WERI-Rb-1 (cell line): ENCODE results near the gene TBC1D1.

ENCODE experiments used
- DNase-seq: peaks from one replicate; pipeline ENCODE4 v3.0.0-alpha.2; 2020
- H3K27ac ChIP-seq: fragments of 250-450 bp; sonication (Bioruptor Pico); 2 replicates; pipeline ENCODE4 v1.5.1; 2020; ENCODE audit warnings: mild to moderate bottlenecking, moderate library complexity
- H3K27me3 ChIP-seq: fragments of 250-450 bp; sonication (Bioruptor Pico); 2 replicates; pipeline ENCODE4 v1.5.1; 2021; ENCODE audit warnings: mild to moderate bottlenecking, low read depth, moderate library complexity; ENCODE audit not compliant: insufficient read depth, severe bottlenecking
- H3K36me3 ChIP-seq: fragments of 250-450 bp; sonication (Bioruptor Pico); 2 replicates; pipeline ENCODE4 v1.5.1; 2020; ENCODE audit warnings: mild to moderate bottlenecking, moderate library complexity
- H3K4me3 ChIP-seq: 2 replicates; pipeline ENCODE4 v1.5.1; 2011; ENCODE audit warnings: low read depth, mild to moderate bottlenecking, control low read depth, low read length
- H3K9me3 ChIP-seq: fragments of 250-450 bp; sonication (Bioruptor Pico); 2 replicates; pipeline ENCODE4 v1.5.1; 2021; ENCODE audit warnings: mild to moderate bottlenecking, moderate library complexity; ENCODE audit not compliant: severe bottlenecking
- CTCF ChIP-seq: IDR thresholded peaks from 2 replicates; pipeline ENCODE4 v1.5.1; 2011; ENCODE audit warnings: low read depth, mild to moderate bottlenecking, control low read depth, inconsistent platforms, low read length

TBC1D1 gene

DNA sequence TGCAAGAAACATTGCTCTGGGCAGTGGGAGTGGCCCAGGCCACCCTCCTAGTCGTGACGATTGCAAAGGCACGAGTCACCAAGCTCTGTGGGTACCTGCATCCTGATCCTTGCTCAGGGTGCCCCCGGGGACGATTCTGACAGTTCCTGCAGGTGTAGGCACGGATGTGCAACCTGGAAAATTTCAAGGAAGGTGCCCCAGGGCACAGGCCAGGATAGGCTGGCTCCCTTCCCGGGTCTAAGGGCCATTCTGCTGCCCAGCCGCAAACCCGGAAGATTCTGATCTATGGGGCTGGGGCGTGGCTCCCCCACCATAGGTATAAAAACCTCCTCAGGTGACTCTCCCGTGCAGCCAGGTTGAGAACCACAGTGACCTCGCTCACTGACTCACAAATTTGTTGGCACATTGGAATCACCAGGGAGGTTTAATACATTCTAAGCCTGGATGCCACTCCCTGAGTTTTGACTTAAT is 297.8 kb downstream of the TBC1D1 start:
- no peak for DNase-seq
- Histone ChIP-seq H3K27ac (no peak overlapping the region), H3K36me3 (no peaks in the 10 kb centered on the region), H3K4me3 (no peak overlapping the region), H3K27me3 (no peaks in the 10 kb centered on the region), H3K9me3 (no peaks in the 10 kb centered on the region)
- no peak for TF ChIP-seq CTCF
